ENCODE measurements around the gene PIK3AP1.
"Not testable (repeated sequence)": the region's sequence is repeated elsewhere in the genome, so short reads cannot be mapped to it uniquely, and the experiment has no call there.

PIK3AP1 gene

DNA sequence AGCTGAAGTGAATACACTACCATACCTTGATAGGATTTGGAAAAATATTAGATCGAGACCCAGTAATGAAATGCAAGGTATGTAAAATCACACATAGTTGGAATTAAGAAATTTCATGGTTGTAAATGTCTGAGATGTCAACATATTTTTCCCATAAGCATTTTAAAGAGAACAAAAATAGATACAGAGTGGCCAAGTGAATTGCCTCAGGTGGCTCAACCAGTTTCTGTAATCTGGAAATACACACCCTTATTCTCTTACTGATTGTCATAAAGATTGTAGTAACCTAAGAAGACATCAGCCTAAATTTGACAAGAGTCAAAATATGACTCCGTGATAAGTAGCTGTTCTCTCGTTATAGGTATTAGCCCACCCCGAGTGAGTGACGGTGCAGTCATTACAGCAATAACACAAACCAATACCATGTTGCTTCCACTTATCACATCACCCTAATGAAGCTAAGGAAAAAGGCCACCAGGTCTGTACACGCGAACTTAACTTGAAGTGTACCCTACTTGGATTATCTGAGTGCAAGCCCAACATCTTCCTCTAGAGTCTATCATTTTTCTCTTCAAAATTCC is 23.4 kb downstream of the PIK3AP1 start:
- DNase-seq (ENCODE audit: low spot score): no peak

DNA sequence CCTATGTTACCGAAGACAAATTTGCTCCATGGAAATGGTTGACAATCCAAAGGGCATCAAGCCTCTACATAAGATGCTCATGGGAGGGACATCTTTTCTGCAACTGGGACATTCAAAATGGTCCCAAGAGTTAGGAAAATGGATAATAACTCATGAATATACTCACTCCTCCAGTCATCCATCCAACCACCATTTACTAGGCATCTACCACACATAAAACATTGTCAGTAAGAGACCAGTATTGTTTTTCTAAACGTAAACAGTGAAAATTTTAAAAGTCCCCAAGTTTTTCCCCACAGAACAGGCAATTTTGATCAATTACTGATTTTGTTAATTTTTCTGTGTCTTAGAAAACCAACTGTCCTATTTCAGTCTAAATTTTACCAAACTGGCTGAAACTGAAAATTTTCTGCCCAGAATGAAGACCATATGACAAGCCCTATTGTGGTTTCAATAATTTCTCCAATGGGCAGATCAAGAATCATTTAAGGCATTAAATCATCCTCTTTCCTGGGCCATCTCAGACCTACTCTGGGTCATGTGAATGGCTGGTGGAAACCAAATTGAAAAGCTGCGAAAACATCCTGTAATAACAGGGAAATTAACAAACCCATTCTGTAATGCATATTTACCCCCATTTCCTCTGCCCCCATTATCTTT is 24.2 kb downstream of the PIK3AP1 start:
- no peak for DNase-seq (ENCODE audit: low spot score)

DNA sequence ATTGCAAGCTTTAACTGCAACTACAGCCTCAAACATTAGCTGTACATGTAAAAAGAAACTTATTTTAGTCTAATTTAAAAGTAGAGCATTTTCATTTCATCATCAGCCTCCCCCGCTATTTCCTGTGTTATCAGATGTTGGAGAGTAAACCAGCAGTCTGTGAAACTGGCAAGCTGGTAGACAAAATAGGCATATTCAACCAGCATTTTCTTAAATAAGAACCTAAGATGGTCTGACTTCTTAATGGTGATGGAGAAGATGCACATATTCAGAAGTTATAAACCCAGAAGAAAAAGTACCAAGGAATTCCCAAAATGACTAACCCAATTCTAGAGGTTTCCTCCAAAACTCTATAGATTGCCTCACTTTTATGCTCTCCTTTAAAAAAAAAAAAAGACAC is 24.9 kb downstream of the PIK3AP1 start:
- no peak for DNase-seq (ENCODE audit: low spot score)

DNA sequence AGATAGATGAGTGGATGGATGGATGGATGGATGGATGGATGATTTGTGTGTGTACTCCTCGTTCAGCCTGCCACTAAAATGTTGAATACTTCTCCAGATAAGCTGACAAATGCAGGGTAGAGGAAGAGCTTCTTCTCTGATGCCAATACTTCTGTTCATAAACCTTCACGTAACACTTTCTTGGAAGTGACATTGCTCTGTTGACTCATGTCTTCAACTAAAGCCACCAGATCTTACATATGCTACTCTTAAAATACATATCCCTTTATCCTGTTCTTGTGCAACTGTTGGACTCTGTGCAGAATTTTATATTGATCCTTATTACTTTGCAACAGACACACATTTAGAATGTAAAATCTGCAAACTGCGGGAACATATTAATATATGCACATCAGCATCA is 26.9 kb downstream of the PIK3AP1 start:
- no peak for DNase-seq (ENCODE audit: low spot score)

DNA sequence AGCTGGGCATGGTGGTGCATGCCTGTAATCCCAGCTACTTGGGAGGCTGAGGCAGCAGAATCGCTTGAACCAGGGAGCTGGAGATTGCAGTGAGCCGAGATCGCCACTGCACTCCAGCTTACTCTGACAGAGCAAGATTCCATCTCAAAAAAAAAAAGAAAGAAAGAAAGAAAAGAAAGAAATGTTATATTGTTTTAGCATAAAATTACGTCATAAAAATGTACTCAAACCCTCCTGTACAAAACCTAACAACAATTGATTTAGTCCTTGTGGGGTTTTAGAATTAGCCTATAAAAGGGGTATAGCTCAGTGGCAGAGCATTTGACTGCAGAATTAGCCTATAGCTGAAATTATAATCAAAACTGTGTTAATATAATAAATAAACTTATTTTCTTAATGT is 27.9 kb downstream of the PIK3AP1 start:
- no peak for DNase-seq (ENCODE audit: low spot score)

DNA sequence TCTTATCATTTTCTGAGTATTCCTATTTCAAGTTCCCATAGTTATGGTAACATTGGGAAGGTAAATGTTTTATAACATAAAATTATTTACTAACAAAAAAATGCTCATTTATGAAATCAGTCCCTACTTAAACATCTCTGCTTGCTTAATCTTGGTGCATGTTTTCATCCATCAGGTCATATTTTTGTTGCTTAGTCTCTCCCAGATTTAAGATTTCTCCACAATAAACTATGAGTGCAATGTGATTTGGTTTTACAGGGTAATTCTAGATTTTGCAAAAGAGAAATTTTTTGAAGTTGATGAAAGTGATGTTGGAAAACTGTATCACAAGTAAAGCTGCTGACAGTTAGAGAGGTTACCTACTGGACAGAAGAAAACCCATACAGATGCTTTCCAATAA is 28.6 kb downstream of the PIK3AP1 start:
- no peak for DNase-seq (ENCODE audit: low spot score)

DNA sequence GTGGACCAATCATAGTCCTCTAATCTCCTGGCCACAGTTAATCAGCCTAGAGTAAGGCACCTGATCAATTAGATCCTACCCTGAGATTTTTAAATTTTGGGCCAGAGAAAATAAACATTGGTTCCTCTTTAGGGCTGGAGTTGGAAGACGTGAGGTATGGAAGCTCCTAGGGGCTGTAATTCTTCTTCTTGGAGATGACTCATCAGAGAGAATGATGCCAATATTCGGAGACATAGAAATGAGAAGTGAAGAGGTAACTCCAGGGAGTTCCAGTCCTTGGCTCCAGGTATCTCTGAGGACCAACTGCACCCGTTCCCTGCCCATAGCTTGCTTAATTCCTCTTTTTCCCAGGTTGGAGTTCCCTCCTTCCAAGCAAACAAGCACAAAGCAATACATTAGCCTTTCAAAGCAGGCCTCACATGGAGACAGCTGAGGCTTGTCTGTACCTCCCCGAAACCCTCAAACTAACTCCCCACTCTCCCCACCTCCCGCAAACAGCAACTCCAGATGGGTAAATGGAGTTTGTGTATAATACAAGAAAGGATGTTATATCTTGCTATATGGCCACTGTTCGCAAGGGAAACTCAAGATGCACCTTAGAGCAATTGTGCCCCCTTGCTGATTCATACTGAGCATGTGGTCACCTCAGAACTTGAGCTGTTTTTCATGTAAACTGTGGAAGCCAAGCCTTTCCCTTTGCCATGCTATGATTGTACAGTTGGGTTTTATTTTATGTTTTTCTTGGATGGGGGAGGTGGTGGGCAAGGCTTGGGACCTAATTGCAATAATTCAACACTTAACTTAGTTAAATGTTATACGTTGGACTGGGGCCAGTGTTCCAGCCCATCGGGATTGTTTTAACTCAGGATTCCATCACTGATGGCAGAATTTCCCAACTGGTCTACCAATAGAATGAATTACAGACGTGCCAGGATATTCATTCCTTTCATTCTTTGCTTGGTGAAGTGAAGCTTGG is 29.3 kb downstream of the PIK3AP1 start:
- DNase-seq (ENCODE audit: low spot score): no peak

DNA sequence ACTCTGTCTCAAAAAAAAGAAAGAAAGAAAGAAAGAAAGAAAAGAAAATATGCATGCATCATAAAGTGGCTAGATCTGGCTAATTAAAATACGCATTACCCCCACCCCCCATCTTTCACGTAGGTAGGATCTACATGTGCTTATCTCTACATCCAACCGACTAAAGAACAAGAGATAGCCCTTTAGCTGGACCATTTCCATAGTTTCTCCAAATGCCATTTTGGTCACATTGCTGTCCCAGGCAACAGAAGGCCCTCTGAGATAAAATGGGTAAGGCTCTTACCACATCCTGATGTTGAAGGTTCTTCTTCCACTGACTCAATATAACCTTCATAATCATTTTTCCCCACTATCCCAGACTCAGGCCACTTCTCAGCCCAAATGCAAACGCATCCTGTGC is 31.5 kb downstream of the PIK3AP1 start:
- DNase-seq (ENCODE audit: low spot score): no peak

DNA sequence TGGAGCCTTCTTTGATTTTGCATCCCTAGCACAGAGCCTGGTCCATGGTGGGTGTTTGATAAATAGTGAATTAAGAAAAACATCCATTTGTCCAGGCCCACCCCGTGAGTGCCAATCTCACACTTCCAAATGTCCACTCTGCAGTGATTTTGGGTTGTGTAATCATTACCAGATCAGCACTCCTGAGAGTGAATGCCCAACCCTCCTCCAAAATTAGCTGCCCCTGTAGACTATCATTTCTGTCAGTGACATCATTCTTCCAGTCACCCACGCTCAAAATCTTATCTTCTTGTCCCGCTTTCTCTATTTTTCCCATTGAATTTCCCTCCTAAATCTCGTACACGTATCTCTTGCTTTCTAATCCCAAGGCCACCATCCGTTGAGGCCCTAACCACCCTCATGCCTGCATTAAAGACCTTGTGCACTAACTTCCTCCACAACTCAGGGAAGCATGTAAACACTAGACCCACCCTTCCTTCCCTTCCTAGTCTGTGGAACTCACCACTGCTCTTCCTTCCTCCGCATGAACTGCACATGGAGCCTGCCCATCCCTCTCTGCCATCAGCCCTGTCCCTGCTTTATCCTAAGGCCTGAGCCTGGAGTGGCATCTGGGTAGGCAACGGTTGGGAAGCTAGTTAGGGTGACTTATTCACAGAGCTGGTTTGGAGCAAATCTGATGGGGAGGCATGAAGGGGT is 32.8 kb downstream of the PIK3AP1 start:
- DNase-seq (ENCODE audit: low spot score): no peak

DNA sequence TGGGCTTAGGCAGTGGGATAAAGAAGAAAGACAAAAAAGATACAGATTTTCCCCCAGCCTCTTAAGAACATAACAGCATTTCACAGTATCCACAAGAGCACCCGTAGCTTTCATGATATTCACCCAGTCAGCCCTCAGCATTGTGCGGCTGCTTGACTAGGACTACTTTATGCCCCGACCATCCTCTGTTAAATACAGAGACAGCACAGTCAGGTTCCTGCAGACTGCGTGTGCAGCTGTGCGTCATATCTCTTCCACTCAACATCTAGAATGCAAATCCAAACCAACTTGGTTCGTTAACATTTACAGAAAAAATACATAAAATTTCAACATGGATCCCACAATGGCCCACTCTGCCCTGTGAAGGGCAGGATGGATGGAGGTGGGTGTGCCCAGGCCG is 33.8 kb downstream of the PIK3AP1 start:
- no peak for DNase-seq (ENCODE audit: low spot score)

DNA sequence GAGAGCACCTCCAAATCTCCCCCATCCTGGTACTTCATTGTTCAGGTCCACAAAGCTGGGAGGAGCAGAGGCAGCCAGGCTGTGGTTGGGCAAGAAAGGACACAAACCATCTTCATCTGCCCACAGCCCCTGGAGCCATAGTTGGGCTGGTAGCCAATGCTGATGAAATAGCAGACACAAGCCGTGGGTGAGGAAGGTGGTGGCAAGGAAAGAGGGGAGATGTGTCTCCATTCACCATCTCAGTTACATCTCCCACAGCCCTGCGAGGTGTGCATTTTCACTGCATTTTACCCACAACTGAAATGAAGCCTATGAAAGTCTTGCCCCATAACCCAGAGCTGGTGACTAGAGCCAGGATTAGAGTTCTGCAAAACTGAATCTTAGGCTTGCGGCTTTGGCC is 35.0 kb downstream of the PIK3AP1 start:
- DNase-seq (ENCODE audit: low spot score): no peak

DNA sequence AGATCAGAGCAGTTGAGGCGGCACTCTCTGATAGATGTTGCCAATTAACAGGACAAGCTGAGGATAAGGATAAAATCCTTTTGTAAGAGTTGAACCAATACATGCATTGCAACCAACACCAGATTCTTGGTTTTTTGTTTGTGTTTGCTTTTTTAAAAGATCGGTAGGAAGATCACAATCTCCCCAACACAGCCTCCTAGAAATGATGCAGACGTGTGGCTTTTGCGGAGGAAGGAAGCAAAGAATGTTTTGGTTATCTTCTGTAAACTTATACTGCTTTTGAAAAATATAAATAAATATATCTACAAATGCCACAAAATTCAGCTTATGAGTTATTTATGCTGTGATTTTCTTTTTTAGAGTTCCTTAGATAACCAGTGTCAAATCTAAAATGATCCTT is 35.5 kb downstream of the PIK3AP1 start:
- no peak for DNase-seq (ENCODE audit: low spot score)

DNA sequence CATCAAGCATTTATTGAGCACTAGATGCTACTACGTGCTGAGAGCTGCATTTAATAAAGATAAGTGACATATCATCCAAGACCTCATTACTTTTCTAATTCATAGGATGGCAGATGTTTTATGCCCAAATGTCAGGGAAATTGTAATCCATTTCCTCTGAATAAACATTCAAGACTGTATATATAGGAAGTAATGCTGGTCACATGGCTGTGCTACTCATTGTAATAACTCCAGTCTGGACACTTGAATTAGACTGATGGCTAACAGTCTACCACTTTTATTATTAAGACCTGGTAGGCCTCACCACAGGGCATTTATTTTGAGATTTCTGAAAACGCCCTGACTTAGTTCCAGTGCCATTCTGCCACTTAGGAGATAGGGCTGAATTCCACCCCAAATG is 36.6 kb downstream of the PIK3AP1 start:
- DNase-seq (ENCODE audit: low spot score): no peak

DNA sequence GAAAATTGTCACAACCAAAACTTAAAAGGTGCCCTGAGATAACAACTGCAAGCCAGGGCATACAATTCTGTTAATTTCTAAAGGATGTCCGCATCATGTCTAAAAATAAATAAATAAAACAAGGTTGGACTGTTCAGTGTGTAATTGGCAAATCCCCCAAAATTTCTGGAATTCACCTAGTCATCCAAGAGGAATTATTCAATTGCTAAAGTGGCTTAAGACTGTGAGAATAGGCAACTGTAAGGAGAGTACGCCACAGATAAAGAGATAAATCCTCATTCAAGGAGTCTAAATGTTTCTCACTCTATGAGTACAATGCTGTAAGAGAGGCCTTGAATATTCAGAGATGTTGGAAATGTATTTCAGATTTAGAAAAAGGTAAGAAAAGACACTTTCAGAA is 37.2 kb downstream of the PIK3AP1 start:
- DNase-seq (ENCODE audit: low spot score): no peak

DNA sequence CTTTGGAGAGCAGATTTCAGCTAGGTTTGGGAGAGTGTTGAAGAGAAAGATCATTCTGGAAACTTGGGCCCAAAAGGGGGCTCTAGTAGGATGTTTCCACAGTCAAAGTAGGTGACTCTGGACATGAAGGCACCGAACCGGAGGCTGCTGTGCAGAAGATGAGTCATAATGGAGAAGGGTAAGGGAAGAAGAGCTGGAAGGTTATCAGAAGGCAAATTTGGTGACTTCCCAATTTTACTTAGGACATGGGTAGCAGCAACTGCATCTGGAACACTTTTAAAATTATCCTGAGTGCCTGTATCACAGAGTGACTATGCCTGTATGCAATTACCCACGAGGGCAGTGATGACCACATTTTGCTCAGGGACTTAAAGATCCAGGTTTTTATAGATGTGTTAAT is 38.8 kb downstream of the PIK3AP1 start:
- DNase-seq (ENCODE audit: low spot score): no peak

DNA sequence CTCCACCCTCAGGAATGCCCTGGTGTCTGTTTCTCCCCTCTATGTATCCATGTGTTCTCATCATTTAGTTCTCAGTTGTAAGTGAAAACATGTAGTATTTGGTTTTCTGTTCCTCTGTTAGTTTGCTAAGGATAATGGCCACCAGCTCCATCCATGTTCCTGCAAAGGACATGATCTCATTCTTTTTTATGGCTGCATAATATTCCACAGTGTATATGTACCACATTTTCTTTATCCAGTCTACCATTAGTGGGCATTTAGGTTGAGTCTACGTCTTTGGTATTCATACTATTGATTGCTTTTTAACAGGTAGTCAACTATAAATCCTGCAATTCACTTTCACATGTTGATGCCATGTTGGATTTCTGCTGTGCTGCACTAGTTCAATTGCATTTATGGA is 39.9 kb downstream of the PIK3AP1 start:
- not testable (repeated sequence) for DNase-seq (ENCODE audit: low spot score)

DNA sequence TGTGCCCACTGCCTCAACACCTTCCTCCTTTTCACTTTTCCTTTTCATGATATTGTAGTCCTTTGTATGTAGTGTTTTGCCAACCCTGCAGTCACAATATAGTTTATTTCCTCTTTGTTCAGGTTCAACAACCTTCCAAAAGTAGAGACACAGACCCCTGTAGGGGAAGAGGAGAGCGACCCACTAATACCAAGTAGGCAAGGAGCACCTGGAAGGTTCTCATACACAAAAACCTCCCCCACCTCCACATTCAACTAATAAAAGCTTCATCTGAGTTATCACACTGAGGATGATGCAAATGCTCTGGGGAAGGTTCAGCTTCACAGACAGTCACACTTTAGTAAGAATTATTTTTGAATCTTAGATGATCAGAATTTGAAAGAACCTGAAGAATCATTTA is 41.6 kb downstream of the PIK3AP1 start:
- peak; percentile 77 for DNase-seq (ENCODE audit: low spot score)

DNA sequence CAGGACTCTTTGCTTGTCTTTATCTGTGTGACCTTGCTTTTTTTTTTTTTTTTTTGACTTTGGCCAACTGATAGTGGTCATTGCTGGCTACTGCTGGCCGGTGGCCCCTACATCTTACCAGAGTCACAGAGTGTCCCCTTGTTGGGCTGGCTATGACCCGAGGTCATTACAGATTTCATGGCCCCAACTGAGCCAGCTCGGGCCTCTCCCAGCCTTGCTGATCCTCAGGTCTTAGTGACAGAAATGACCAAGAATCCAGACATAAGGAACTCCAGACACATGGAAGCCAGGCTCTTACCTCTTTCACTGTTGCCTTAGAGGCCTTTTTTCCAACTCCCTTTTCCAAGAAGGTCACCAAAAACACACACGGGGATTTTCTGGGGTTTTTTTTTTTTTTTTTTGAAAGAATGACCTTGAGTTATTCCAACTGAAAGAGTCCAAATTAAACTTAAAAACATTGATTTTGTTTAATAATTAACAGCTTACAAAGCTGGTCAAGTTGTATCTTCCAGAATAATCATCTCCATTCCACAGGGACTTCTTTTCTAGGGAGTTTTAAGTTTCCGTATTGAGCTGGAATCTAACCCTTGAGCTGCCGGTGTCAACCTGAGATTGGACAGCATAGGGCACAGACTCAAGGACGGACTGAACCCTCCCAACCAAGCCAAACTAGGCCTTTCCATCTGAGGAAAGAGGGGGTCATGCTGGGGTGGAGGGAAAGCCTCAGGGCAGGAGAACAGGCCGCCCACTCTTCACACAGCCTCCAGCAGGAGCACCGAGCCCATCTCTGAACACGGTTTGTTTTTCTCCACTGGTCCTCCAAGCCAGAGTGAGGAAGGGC is 43.8 kb downstream of the PIK3AP1 start:
- no peak for DNase-seq (ENCODE audit: low spot score)

DNA sequence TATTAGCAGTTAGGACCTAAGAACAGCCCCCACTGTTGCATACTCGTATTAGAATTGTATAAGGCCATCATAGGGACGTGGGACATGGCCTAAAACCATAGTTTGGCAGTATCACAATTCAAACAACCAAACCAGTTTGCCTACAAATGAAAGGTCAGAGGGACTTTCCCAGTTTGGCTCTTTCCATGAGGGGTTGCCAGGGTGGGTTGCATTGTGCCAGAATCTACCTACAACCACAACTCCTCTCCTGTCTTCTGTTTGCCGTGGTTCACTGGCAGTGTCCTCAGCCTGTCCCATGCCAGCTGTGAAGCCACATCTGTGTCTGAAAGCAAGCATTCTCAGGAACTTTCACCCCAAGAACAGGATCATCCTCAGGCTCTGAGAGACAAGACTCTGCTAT is 44.5 kb downstream of the PIK3AP1 start:
- no peak for DNase-seq (ENCODE audit: low spot score)

DNA sequence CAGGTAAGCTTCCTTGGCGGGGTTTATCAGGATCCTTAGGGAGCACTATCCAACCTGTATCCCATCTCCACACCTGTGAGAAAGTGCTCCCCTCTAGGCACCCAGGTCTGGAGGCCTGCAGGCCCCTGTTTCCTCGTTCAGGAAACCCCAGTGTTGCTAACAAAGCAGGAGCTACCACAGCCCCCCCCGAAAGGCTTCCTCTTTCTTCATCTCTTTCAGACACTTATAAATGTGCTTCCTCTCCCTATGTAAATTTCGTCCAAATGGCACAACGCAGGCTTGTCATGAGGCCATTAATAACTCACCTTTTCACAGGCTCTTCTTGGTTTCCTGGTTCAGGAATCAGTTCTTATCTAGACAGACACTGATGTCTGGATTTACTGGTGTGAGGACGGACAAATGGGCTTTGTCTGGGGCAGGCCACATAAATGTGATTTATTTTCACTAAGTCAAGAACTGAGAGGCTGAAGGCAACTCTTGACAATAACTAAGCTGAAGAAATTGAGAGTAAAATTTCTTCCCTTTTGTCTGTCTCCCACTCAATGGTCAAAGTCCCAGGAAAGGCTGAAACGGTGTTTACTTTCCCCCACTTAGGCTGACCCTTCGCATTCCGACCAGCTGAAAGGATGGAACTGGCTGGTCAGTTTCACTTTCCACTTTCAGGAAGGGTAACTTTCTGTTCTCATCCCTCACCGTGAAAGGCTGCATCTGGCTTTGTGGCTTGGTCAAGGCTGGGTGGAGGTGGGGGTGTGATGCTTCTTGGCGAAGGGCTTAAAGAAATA is 46.8 kb downstream of the PIK3AP1 start:
- peak; percentile 80 for DNase-seq (ENCODE audit: low spot score)

All from germinal center (tissue), 1 donor.